Endothelial cell of umbilical vein (primary cell): Measurements from ENCODE around the gene DMD. TPM values are rescaled to one million over a fixed set of nuclear protein-coding genes. Genes with fewer than 3 reads are reported as not detected.

Source experiments
- BruUV-seq: library from RNA; stranded (reverse); fragments of 400-500 nt; replicated peaks from 2 replicates; lab custom pipeline; 2021; lab: Mats Ljungman, UMichigan
- CTCF ChIA-PET: fragments of 300-600, 350-600 bp; sonication (Branson Sonifier 250); formaldehyde crosslinking; loops from one replicate; lab custom pipeline; 2021; ENCODE audit warnings: antibody characterized with exemption, inconsistent platforms; lab: Charles Lee
- POLR2A ChIA-PET: fragments of 300-600, 350-600 bp; sonication (Branson Sonifier 250); formaldehyde crosslinking; loops from one replicate; lab custom pipeline; 2021; ENCODE audit warnings: antibody characterized with exemption, inconsistent platforms; lab: Charles Lee
- DNase-seq: peaks from one replicate; pipeline ENCODE4 v3.0.0-alpha.2; 2011; ENCODE audit warnings: low read depth, low spot score
- FAIRE-seq: peaks from 2 replicates; lab custom pipeline; 2011; peaks lifted over from hg19 to GRCh38; lab: Jason Lieb, UNC
- H2AFZ ChIP-seq: 2 replicates; pipeline ENCODE4 v1.6.0; 2012; ENCODE audit warnings: low read depth, low read length, control low read depth, inconsistent platforms
- H3K27ac ChIP-seq: 2 replicates; pipeline ENCODE4 v1.5.1; 2011; ENCODE audit warnings: low read depth, mild to moderate bottlenecking, control low read depth, low read length, moderate library complexity; ENCODE audit not compliant: insufficient read depth
- H3K27me3 ChIP-seq, 2 experiments: 2 replicates each; pipeline versions ENCODE4 v1.6.0 to v1.6.1; 2011; ENCODE audit warnings: low read length in 2 of 2, mixed read lengths in 1 of 2; ENCODE audit not compliant: control insufficient read depth in 2 of 2, insufficient read depth in 2 of 2
- H3K36me3 ChIP-seq, 2 experiments: 2 replicates in 1 of 2; 3 replicates in 1 of 2; pipeline ENCODE4 v1.5.1; 2011; ENCODE audit warnings: low read length in 2 of 2, mild to moderate bottlenecking in 1 of 2, moderate library complexity in 1 of 2; ENCODE audit not compliant: control insufficient read depth in 2 of 2, insufficient read depth in 2 of 2; ENCODE audit errors: extremely low read depth in 1 of 2
- H3K4me1 ChIP-seq: 3 replicates; pipeline ENCODE4 v1.5.1; 2011; ENCODE audit warnings: mild to moderate bottlenecking, low read length; ENCODE audit not compliant: control insufficient read depth, insufficient read depth; ENCODE audit errors: extremely low read depth
- H3K4me2 ChIP-seq: 2 replicates; pipeline ENCODE4 v1.6.1; 2011; ENCODE audit warnings: low read length, control low read depth, mixed read lengths; ENCODE audit not compliant: insufficient read depth
- H3K4me3 ChIP-seq, 3 experiments: fragments of 200-600 bp in 1 of 3; sonication (generic), shearing (Covaris generic) in 1 of 3; replicated peaks in 1 of 3; 2 replicates each; pipeline ENCODE4 v1.5.1; 2011 to 2016; ENCODE audit warnings: control low read depth in 3 of 3, low read length in 3 of 3, mild to moderate bottlenecking in 2 of 3, inconsistent platforms in 1 of 3, low read depth in 1 of 3, moderate library complexity in 1 of 3; ENCODE audit not compliant: insufficient read depth in 1 of 3
- H3K79me2 ChIP-seq: 2 replicates; pipeline ENCODE4 v1.6.0; 2012; ENCODE audit warnings: low read length, inconsistent platforms; ENCODE audit not compliant: control insufficient read depth, insufficient read depth
- H3K9ac ChIP-seq: replicated peaks from 2 replicates; pipeline ENCODE3; 2011; ENCODE audit warnings: low read length, control low read depth; ENCODE audit not compliant: insufficient read depth; ENCODE audit errors: extremely low read depth
- H3K9me1 ChIP-seq: replicated peaks from 3 replicates; pipeline ENCODE4 v1.6.0; 2011; ENCODE audit warnings: mild to moderate bottlenecking, low read length; ENCODE audit not compliant: control insufficient read depth, insufficient read depth; ENCODE audit errors: extremely low read depth
- H3K9me3 ChIP-seq: replicated peaks from 2 replicates; pipeline ENCODE4 v1.5.1; 2012; ENCODE audit warnings: low read length, inconsistent platforms; ENCODE audit not compliant: control insufficient read depth, insufficient read depth
- H4K20me1 ChIP-seq: replicated peaks from 2 replicates; pipeline ENCODE3; 2011; ENCODE audit warnings: mild to moderate bottlenecking, low read length; ENCODE audit not compliant: control insufficient read depth, insufficient read depth; ENCODE audit errors: extremely low read depth
- CTCF ChIP-seq, 2 donors: IDR thresholded peaks; 1 replicate in 1 of 2; 2 replicates in 1 of 2; pipeline ENCODE4 v1.5.1; 2011; ENCODE audit warnings: low read length in 2 of 2, mild to moderate bottlenecking in 2 of 2, moderate library complexity in 2 of 2, control low read depth in 1 of 2, inconsistent platforms in 1 of 2, low read depth in 1 of 2; ENCODE audit not compliant: insufficient read depth in 1 of 2; ENCODE audit errors: extremely low read depth in 1 of 2
- EZH2 ChIP-seq: IDR thresholded peaks from 2 replicates; pipeline ENCODE4 v1.6.1; 2012; ENCODE audit warnings: borderline replicate concordance, low read depth, mild to moderate bottlenecking, moderate library complexity, low read length, inconsistent platforms; ENCODE audit not compliant: severe bottlenecking
- FOS ChIP-seq: IDR thresholded peaks from 2 replicates; pipeline ENCODE4 v1.6.1; 2011; ENCODE audit warnings: mild to moderate bottlenecking, low read length, moderate library complexity, borderline replicate concordance; ENCODE audit not compliant: insufficient read depth
- GATA2 ChIP-seq: IDR thresholded peaks from 2 replicates; pipeline ENCODE4 v1.7.0; 2011; ENCODE audit warnings: low read depth, mild to moderate bottlenecking, moderate library complexity, mixed read lengths, low read length; ENCODE audit not compliant: insufficient read length, insufficient read depth
- JUN ChIP-seq: IDR thresholded peaks from 2 replicates; pipeline ENCODE4 v1.6.1; 2011; ENCODE audit warnings: borderline replicate concordance, low read depth; ENCODE audit not compliant: insufficient read length, insufficient read depth
- MAX ChIP-seq: IDR thresholded peaks from 2 replicates; pipeline ENCODE4 v1.6.1; 2011; ENCODE audit not compliant: insufficient read depth, insufficient read length
- MYC ChIP-seq: IDR thresholded peaks from one replicate; pipeline ENCODE4 v1.6.1; 2011; ENCODE audit warnings: mild to moderate bottlenecking, low read depth, low read length
- POLR2A ChIP-seq: IDR thresholded peaks from 2 replicates; pipeline ENCODE4 v1.6.1; 2012; ENCODE audit warnings: low read depth, mild to moderate bottlenecking, control low read depth, low read length
- POLR2AphosphoS5 ChIP-seq: IDR thresholded peaks from 2 replicates; pipeline ENCODE4 v1.6.1; 2012; ENCODE audit warnings: low read depth, mild to moderate bottlenecking, control low read depth, low read length, moderate library complexity; ENCODE audit not compliant: insufficient read depth
- dilution Hi-C: fragments of 300-500 bp; cut with MboI; formaldehyde crosslinking; loops from one replicate; pipeline ENCODE4 v1.15.0; 2019; ENCODE audit warnings: low sequenced_read_pairs; ENCODE audit not compliant: extremely low pct_ligation_motif_present
- intact Hi-C: fragments of 100-400 bp; cut with micrococcal nuclease; formaldehyde crosslinking; loops from one replicate; pipeline ENCODE4 v1.10.0; 2022
- polyA plus RNA-seq, 4 experiments: library from polyadenylated mRNA; depleted of rRNA in 3 of 4; stranded (reverse) in 3 of 4; unstranded in 1 of 4; fragments of >200 nt; gene quantifications; 2 replicates each; pipeline versions ENCODE4 v1.2.1 to v1.2.3, GENCODE V29; 2011 to 2012; ENCODE audit warnings: missing spikeins in 1 of 4
- total RNA-seq: library from RNA; stranded (reverse); gene quantifications from 2 replicates; pipeline ENCODE4 v1.2.3, GENCODE V29; 2021

DMD gene
- total and polyA plus RNA-seq, 2 donors (not counting 3 experiments of a cell fraction or from before 2014, with no cell fraction given): 7.3 to 9.0 TPM

- Histone ChIP-seq H3K9me1 (no peaks in the 10 kb centered on the region), H3K9me3 (no peaks in the 10 kb centered on the region), H3K4me3 (no peak within 1 kb of the TSS), H3K4me2 (no peak within 1 kb of the TSS), H3K36me3 (no peaks in the 10 kb centered on the region), H3K27ac (no peak within 1 kb of the TSS), H3K27me3 (no peaks in the 10 kb centered on the region), H4K20me1 (no peaks in the 10 kb centered on the region), H3K9ac (no peak within 1 kb of the TSS), H3K79me2 (no peaks in the 10 kb centered on the region), H2AFZ (no peak within 1 kb of the TSS), H3K4me1 (no peaks in the 10 kb centered on the region)
- dilution Hi-C loops: no loop called here
- CTCF ChIA-PET: no interaction called here
- POLR2A ChIA-PET: no interaction called here
- FAIRE-seq (no peak), DNase-seq (no peak)
- intact Hi-C loops: no loop called here
- BruUV-seq: no TSS peak
- TF ChIP-seq GATA2 (no peak), POLR2A (no peak), EZH2 (no peak), FOS (no peak), JUN (no peak), CTCF (IDR thresholded peaks at IDR 0.05; ENCODE audit: extremely low read depth in 1 of 2, insufficient read depth in 1 of 2, low read depth in 1 of 2, low read length in 2 of 2) (no peak), MAX (no peak), POLR2AphosphoS5 (no peak), MYC (no peak)
Observed at GRCh38 chrX:31071725-31072124, 2139.6 kb downstream of the DMD start, which contains the start of gene FTHL17. Gene FTHL17, minus strand, starts transcription at chrX:31072041. Its CDS starts 88 bp downstream, at chrX:31071953.
